ENCODE results near the gene ZNF682.

DNA sequence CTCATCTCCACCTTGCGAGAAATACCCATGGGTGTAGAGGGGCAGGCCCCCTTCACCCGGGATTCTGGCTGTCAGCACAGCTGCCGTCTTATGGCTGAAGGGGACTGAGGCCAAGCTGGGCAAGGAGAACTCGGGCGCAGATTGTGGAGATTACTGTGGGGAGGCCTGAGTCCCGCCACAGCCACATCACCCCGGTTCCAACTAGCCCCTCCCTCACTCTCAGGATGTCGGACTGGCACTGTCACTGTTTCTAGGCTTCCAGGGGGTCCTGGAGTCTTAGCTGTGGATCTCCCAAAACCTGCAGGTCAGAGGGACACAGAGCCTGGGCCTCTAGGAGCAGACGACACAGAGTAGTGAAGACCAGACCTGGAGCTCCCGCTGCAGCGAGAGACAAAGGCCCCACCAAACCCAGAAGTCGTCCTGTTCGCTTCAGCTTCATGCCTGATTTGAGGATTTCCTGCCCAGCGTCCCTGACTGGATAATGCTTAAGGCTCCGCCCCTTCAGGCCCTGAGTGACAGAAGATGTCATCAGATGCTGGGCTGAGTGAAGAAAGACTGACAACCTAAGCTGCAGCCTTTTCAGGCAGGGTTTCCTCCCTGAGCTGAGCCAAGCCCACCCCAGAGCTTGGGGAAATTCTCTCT is 82.8 kb downstream of the ZNF682 start:
- TF ChIP-seq, protein P1, sequence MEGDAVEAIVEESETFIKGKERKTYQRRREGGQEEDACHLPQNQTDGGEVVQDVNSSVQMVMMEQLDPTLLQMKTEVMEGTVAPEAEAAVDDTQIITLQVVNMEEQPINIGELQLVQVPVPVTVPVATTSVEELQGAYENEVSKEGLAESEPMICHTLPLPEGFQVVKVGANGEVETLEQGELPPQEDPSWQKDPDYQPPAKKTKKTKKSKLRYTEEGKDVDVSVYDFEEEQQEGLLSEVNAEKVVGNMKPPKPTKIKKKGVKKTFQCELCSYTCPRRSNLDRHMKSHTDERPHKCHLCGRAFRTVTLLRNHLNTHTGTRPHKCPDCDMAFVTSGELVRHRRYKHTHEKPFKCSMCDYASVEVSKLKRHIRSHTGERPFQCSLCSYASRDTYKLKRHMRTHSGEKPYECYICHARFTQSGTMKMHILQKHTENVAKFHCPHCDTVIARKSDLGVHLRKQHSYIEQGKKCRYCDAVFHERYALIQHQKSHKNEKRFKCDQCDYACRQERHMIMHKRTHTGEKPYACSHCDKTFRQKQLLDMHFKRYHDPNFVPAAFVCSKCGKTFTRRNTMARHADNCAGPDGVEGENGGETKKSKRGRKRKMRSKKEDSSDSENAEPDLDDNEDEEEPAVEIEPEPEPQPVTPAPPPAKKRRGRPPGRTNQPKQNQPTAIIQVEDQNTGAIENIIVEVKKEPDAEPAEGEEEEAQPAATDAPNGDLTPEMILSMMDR (conservative IDR thresholded peaks at IDR 0.05; ENCODE audit: low read depth, low read length), result no peak
- TF ChIP-seq MXI1 (IDR thresholded peaks at IDR 0.05; ENCODE audit: borderline replicate concordance, low read depth, low read length) (no peak), NFE2L2 (IDR thresholded peaks at IDR 0.05; ENCODE audit: low read depth, low read length) (no peak), POLR2A (IDR thresholded peaks at IDR 0.05; ENCODE audit: low read depth, low read length) (no peak), RAD21 (IDR thresholded peaks at IDR 0.05; ENCODE audit: low read length) (no peak), MAFK (IDR thresholded peaks at IDR 0.05; ENCODE audit: low read depth, low read length) (no peak)
- TF ChIP-seq, protein P2, sequence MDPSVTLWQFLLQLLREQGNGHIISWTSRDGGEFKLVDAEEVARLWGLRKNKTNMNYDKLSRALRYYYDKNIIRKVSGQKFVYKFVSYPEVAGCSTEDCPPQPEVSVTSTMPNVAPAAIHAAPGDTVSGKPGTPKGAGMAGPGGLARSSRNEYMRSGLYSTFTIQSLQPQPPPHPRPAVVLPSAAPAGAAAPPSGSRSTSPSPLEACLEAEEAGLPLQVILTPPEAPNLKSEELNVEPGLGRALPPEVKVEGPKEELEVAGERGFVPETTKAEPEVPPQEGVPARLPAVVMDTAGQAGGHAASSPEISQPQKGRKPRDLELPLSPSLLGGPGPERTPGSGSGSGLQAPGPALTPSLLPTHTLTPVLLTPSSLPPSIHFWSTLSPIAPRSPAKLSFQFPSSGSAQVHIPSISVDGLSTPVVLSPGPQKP (IDR thresholded peaks at IDR 0.05; ENCODE audit: borderline replicate concordance, low read depth, low read length), result no peak
